Caki2 (cell line): ENCODE measurements around the gene TM7SF3. TPM values are rescaled to one million over a fixed set of nuclear protein-coding genes. Genes with fewer than 3 reads are reported as not detected.
A peak's percentile ranks its signal among the peaks of the same experiment; 100 is the strongest.
"Not testable (repeated sequence)": the region's sequence is repeated elsewhere in the genome, so short reads cannot be mapped to it uniquely, and the experiment has no call there.

Source experiments
- DNase-seq: peaks from one replicate; pipeline ENCODE4 v3.0.0-alpha.2; 2015; ENCODE audit warnings: low read depth
- in situ Hi-C: cut with HindIII; loops from 2 replicates; pipeline ENCODE4 v1.10.0; 2016; ENCODE audit warnings: low sequenced_read_pairs, low pct_unique_long_range_greater_than_20kb, mixed read lengths
- total RNA-seq: library from RNA; depleted of rRNA; stranded (reverse); fragments of >200 nt; shearing (Covaris generic); gene quantifications from 2 replicates; pipeline ENCODE4 v1.2.3, GENCODE V29; 2014; ENCODE audit warnings: low replicate concordance; rRNA removed

Gene TM7SF3
- total RNA-seq = 252 and 308 TPM in 2 replicates

DNA sequence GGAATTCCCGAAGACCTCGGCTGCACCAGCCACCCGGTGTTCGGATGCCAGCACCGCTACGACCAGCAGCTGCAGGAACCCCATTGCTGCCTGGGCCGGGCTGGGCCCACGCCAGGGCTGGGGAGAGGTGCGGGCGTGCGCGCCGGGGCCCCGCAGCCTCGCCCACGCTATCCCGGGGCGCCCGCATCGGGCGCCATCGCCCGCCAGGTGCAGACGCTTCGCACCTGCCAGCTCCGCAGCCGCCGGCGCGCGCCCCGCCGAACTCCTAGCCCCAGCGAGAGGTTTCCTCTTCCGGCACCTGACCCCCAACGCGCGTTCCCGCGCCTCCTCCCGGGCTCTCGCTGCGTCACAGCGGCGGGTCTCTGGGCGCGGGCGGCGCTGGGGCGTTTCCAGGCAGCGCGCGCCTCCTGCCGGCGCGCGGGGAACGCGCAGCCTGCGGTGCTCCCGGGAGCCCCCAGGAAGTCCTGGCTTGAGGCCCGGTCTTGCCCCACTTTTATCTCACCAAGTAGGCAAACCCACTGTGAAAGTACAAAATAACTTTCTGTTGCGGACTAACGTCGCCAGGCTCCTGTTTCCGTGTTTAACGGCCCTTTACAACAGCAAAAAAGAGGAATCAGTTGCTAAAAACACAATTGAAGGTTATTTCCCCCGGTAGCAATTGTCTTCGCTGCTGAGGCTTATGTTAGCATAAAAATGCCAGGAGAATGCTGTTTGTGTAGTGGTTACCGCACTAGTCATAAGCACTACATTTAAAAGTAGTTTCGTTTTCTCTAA, at the start of gene TM7SF3:
Gene TM7SF3 (minus strand): TSS at position 300 of the 774 bp plus-strand sequence. CDS start 216 bp downstream, at position 84.
- in situ Hi-C loops = no loop called here

DNA sequence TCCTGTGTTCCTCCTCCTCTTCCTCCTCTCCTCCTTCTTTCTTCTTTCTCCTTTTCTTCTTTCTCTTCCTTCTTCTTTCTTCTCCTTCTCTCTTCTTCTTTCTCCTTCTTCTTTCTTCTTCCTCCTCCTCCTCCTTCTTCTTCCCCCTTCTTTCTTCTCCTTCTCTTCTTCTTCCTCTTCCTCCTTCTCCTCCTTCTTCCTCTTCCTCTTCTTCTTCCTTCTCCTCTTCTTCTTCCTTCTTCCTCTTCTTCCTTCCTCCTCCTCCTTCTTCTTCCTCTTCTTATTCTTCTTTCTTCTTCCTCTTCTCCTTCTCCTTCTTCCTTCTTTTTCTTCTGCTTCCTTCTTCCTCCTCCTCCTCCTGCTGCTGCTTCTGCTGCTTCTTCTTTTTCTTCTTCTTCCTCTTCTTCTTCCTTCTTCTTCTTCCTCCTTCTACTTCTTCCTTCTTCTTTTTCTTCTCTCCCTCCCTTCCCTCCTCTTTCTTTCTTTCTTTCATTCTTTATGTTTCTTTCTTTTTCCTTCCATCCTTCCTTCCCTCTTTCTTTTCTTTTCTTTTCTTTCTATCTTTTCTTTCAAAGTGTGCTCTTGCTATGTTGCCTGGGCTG, 49.2 kb upstream of the TM7SF3 start:
- no peak for DNase-seq
- in situ Hi-C loops = no loop called here

More for the DNA sequence above, at the start of gene TM7SF3:
- peak; percentile 93 for DNase-seq

DNA sequence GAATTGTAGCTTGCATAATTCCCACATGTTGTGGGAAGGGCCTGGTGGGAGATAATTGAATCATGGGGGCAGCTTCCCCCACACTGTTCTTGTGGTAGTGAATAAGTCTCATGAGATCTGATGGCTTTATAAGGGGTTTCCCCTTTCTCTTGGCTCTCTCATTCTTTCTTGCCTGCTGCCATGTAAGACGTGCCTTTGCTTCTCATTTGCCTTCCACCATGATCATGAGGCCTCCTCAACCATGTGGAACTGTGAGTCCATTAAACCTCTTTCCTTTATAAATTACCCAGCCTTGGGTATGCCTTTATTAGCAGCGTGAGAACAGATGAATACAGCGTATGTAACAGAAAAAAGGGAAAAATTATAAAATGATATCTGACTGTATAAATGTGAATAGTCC, 47.1 kb upstream of the TM7SF3 start:
- DNase-seq = no peak
- in situ Hi-C loops = no loop called here

DNA sequence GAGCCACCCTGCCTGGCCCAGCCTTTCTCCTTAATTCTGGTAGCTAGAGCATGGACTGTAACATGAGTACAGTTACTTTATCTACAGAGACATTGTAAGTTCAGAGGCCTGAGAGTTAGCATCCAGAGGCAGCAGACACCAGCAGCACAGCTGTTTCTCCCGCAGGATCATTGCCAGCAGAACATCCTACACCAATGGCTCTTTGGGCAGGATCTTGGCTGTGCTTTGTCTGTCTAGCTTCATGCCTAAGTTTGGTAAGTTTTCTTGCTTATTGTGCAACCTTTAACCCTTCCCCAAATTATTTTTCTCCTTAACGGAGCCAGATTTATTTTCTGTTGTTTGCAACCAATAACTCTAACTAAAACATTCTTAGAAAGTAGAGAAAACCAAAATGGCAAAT, 46.6 kb upstream of the TM7SF3 start:
- no peak for DNase-seq
- in situ Hi-C loops = no loop called here

DNA sequence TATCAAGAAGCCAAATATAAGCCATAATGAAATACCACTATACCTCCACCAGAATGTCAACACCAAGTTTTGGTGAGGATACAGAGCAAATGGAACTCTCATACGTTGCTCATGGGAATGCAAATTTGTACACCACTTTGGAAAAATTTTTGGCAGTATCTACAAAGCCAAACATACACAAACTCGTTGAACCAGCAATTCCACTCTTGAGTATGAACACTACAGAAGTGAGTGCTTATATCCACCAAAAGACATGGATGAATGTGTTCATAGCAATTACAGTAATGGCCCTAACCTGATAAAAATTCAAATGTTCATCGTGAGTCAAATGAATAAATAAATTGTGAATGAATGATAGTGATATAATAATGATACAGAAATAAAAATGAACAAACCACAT, 43.4 kb upstream of the TM7SF3 start:
- in situ Hi-C loops = no loop called here
- no peak for DNase-seq

DNA sequence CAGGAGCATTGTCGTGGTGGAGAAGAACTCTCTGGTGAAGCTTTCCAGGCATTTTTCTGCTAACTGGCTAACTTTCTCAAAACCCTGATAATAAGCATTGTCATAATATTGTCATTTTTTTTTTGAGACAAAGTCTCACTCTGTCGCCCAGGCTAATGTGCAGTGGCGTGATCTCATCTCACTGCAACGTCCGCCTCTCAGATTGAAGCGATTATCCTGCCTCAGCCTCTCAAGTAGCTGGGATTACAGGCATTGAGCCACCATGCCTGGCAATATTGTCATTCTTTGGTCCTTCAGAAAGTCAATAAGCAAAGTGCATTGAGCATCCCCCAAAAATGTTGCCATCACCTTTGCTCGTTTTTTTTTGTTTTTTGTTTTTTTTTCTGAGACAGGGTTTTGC, 41.8 kb upstream of the TM7SF3 start:
- no peak for DNase-seq
- in situ Hi-C loops = no loop called here

DNA sequence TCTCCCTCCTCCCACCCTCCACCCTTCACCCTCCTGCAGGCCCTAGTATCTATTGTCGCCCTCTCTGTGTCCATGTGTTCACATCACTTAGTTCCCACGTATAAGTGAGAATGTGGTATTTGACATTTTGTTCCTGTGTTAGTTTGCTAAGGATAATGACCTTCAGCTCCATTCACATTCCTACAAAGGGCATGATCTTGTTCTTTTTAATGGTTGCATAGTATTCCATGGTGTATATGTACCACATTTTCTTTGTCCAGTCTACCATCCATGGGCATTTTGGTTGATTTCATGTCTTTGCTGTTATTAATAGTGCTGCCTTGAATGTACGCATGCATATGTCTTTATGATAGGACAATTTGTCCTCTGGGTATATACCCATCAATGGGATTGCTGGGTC, 38.6 kb upstream of the TM7SF3 start:
- in situ Hi-C loops = no loop called here
- no peak for DNase-seq

- in situ Hi-C loops = no loop called here
Observed at GRCh38 chr12:27052176-27052575, 38.0 kb upstream of the TM7SF3 start.

DNA sequence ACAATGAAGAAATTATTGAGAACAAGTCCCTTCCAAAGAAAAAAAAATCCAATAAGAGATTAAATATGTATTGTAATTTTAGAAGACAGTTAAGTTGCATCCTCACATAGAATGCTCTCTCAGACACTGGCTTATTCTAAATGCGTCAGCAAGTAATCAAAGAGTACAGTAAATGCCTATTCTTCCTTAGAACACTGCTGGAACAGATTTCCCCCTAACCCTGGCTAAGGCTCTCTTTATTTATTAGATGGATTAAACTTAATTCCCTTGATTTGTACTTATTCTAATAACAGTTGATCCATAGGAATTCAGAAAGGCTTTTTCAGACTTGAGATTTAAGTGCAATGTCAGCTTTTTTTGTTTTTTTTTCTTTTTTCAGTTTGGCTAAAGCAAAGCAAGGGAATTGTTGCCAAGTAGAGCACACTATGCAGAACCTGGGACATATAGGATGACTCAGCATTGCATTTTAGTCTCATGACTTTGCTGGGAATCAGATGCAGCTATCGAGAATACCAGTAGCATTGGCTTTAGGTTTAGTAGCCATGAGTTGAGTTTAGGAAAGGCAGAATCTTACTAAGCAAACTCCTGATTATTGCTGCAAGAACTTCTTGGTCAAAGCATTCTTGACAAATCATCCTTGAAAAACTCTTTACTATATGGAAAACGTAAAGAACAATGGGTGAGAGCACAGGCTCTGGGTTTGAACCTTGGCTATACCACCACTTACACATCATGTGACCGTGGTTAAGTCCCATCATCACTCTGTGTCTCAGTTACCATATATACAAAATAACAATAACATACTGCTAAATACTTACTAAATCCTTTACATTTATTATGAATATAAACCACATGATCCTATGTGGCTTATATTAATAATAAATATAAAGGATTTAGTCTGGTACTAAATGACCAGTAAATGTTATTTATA, 34.9 kb upstream of the TM7SF3 start:
- in situ Hi-C loops = no loop called here
- peak; percentile 25 for DNase-seq

More at GRCh38 chr12:27052176-27052575, 38.0 kb upstream of the TM7SF3 start:
- DNase-seq = no peak

- DNase-seq, in situ Hi-C loops: not testable (repeated sequence)
Observed at GRCh38 chr12:27042018-27042417, 27.8 kb upstream of the TM7SF3 start.

DNA sequence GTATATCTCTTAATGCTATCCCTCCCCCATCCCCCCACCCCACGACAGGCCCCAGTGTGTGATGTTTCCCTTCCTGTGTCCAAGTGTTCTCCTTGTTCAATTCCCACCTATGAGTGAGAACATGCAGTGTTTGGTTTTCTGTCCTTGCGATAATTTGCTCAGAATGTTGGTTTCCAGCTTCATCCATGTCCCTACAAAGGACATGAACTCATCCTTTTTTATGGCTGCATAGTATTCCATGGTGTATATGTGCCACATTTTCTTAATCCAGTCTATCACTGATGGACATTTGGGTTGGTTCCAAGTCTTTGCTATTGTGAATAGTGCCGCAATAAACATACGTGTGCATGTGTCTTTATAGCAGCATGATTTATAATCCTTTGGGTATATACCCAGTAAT, 26.5 kb upstream of the TM7SF3 start:
- DNase-seq, in situ Hi-C loops: not testable (repeated sequence)

GRCh38 chr12:27034607-27035293, 20.6 kb upstream of the TM7SF3 start:
- DNase-seq = no peak
- in situ Hi-C loops = no loop called here

GRCh38 chr12:27032679-27033078, 18.5 kb upstream of the TM7SF3 start:
- in situ Hi-C loops = no loop called here
- no peak for DNase-seq

- no peak for DNase-seq
- in situ Hi-C loops = no loop called here
Observed at GRCh38 chr12:27031531-27031930, 17.3 kb upstream of the TM7SF3 start.

DNA sequence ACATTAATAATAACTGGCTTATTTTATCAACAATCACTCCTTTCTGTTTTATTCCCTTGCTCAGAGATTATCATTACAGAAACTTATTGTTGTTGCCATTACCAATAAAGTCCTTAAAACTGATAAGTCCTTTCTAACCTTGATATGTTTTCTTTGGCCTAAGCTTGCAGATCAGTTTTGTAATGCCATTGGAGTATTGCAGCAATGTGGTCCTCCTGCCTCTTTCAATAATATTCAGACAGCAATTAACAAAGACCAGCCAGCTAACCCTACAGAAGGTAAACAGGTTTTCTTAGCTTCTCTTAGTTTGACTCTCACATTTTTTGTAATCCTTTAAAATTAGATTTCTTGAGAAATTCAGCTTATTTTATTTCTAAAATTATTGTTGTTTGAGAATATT, 12.1 kb upstream of the TM7SF3 start:
- no peak for DNase-seq
- in situ Hi-C loops = no loop called here

DNA sequence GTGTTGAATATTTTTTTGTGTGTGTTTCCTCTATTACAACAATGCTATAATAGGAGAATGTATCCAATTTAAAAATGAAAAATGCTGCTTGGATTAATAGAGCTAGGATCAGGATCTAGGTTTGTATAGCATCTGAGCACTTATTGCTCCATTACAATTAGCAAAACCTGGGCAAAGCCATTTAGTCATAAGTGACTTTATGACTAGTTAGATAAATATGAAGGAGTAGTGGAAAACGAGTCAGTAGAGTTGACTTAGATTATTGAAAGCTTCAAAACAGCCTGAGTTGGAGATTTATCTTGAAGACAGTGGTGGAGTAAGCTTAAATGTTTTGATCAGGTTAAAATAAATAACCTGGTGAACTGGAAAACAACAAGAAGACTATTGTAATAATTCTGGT, 10.9 kb upstream of the TM7SF3 start:
- in situ Hi-C loops = no loop called here
- no peak for DNase-seq

DNA sequence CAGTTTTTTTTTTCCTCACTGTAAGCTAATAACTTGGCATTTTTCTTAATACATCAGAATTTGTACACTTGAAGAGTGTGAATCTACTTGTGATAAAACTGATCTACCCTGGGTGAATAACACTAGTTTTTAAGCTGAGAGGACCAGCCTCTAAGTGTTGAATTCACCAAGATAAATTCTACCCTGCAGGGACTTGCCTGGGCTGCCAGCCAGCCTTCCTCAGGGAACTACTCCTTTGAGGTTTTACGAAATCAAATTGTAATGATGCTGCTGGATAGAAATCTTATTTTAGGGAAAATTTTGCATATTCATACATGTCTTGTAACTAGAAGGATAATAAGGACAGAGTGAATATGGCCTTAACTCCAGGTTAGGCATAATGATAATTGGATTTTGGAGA, 10.1 kb upstream of the TM7SF3 start:
- in situ Hi-C loops = no loop called here
- DNase-seq = no peak

GRCh38 chr12:27020761-27021160, 6.6 kb upstream of the TM7SF3 start:
- in situ Hi-C loops = no loop called here
- no peak for DNase-seq
